Measurements from ENCODE around the gene ACER2.

The ACER2 gene

DNA sequence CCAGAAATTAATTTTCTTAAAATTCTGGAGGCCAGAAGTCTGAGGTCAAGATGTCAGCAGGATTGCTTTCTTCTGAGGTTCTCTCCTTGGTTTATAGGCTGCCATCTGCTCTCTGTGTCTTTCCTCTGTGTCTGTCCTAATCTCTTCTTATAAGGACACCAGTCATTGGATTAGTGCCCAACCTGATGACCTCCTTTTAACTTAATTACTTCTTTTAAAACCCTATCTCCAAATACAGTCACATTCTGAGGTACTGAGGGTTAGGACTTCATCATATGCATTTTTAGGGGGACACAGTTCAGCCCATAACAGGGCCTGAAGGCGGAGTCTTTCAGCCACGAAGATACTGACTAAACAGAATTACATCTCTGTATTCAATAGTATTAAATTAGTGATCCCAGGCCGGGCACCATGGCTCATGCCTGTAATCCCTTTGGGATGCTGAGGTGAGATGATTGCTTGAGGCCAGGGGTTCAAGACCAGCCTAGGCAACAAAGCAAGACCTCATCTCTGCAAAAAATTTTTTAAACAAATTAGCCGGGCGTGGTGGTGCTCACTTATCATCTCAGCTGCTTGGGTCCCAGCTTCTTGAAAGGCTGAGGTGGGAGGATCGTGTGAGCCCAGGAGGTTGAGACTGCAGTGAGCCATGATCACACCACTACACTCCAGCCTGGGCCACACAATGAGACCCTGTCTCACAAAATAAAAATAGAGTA is 22.9 kb upstream of the ACER2 start:
- ATAC-seq = no peak
- TF ChIP-seq ZNF70 (CRISPR knock-in tag; IDR thresholded peaks at IDR 0.05) = no peak
- no peak for TF ChIP-seq ZNF565 (CRISPR knock-in tag; conservative IDR thresholded peaks at IDR 0.05; ENCODE audit: low read depth)
- no peak for TF ChIP-seq TSHZ2 (CRISPR knock-in tag; IDR thresholded peaks at IDR 0.05)
- no peak for TF ChIP-seq OSR1 (CRISPR knock-in tag; IDR thresholded peaks at IDR 0.05)
- TF ChIP-seq ESRRG (CRISPR knock-in tag; IDR thresholded peaks at IDR 0.05) = no peak
- no peak for TF ChIP-seq ZFP3 (CRISPR knock-in tag; IDR thresholded peaks at IDR 0.05)
- no peak for TF ChIP-seq ARNTL (CRISPR knock-in tag; IDR thresholded peaks at IDR 0.05; ENCODE audit: borderline replicate concordance, low read depth)
- TF ChIP-seq GLIS3 (CRISPR knock-in tag; IDR thresholded peaks at IDR 0.05) = no peak
- no peak for TF ChIP-seq PPARA (CRISPR knock-in tag; IDR thresholded peaks at IDR 0.05; ENCODE audit: borderline replicate concordance)
- no peak for TF ChIP-seq ISL1 (CRISPR knock-in tag; IDR thresholded peaks at IDR 0.05)
- TF ChIP-seq ZC3H10 (CRISPR knock-in tag; IDR thresholded peaks at IDR 0.05) = no peak
- no peak for TF ChIP-seq BACH2 (CRISPR knock-in tag; IDR thresholded peaks at IDR 0.05; ENCODE audit: borderline replicate concordance)
- TF ChIP-seq TOX (CRISPR knock-in tag; IDR thresholded peaks at IDR 0.05; ENCODE audit: borderline replicate concordance) = no peak
- TF ChIP-seq RARB (CRISPR knock-in tag; IDR thresholded peaks at IDR 0.05) = no peak

GRCh38 chr9:19386502-19387044 is 22.2 kb upstream of the ACER2 start:
- peak; percentile 60; the same call in 2 of the 3 replicates for ATAC-seq

More at GRCh38 chr9:19386502-19387044, 22.2 kb upstream of the ACER2 start:
- TF ChIP-seq PPARA (CRISPR knock-in tag; IDR thresholded peaks at IDR 0.05; ENCODE audit: borderline replicate concordance) (no peak), ZFP3 (CRISPR knock-in tag; IDR thresholded peaks at IDR 0.05) (no peak), OSR1 (CRISPR knock-in tag; IDR thresholded peaks at IDR 0.05) (no peak), TCF4 (CRISPR knock-in tag; IDR thresholded peaks at IDR 0.05; ENCODE audit: borderline replicate concordance) (no peak), TSHZ2 (CRISPR knock-in tag; IDR thresholded peaks at IDR 0.05) (no peak), GLIS3 (CRISPR knock-in tag; IDR thresholded peaks at IDR 0.05) (no peak), ESRRG (CRISPR knock-in tag; IDR thresholded peaks at IDR 0.05) (no peak), CSDC2 (CRISPR knock-in tag; IDR thresholded peaks at IDR 0.05) (no peak), ZFP30 (CRISPR knock-in tag; IDR thresholded peaks at IDR 0.05) (no peak), ISL1 (CRISPR knock-in tag; IDR thresholded peaks at IDR 0.05) (no peak), ZC3H10 (CRISPR knock-in tag; IDR thresholded peaks at IDR 0.05) (no peak), PATZ1 (CRISPR knock-in tag; IDR thresholded peaks at IDR 0.05; ENCODE audit: borderline replicate concordance) (no peak), SNAI2 (CRISPR knock-in tag; IDR thresholded peaks at IDR 0.05) (no peak), CREB5 (CRISPR knock-in tag; IDR thresholded peaks at IDR 0.05; ENCODE audit: low read depth) (no peak), ARNTL (CRISPR knock-in tag; IDR thresholded peaks at IDR 0.05; ENCODE audit: borderline replicate concordance, low read depth) (no peak)

Data from SK-N-SH treated with all-trans-retinoic acid at 6 μM for 48 hours (cell line).